GM23338 (cell line): ENCODE measurements around the gene TMEM9. TPM values are rescaled to one million over a fixed set of nuclear protein-coding genes. Genes with fewer than 3 reads are reported as not detected.

ENCODE experiments used
- ATAC-seq: fragments of 200-7000 bp; cut with Tn5 transposase; 3 replicates; pipeline ENCODE4 v1.9.1; 2020
- DNase-seq: peaks from one replicate; pipeline ENCODE4 v3.0.0-alpha.2; 2015; ENCODE audit warnings: low spot score
- H2AFZ ChIP-seq: fragments of 200-600 bp; sonication (generic); 2 replicates; pipeline ENCODE4 v1.8.0; 2016; ENCODE audit warnings: antibody characterized with exemption, mild to moderate bottlenecking, moderate library complexity
- H3F3A ChIP-seq: fragments of 200-600 bp; sonication (generic); replicated peaks from 2 replicates; pipeline ENCODE4 v1.8.0; 2017; ENCODE audit warnings: antibody characterized with exemption, mixed run types, low read depth
- H3K27ac ChIP-seq: fragments of 200-600 bp; sonication (generic); 2 replicates; pipeline ENCODE4 v1.6.1; 2016; ENCODE audit warnings: low read depth
- H3K27me3 ChIP-seq: fragments of 200-600 bp; sonication (generic); 2 replicates; pipeline ENCODE4 v1.8.0; 2016; ENCODE audit warnings: mild to moderate bottlenecking, mixed run types, moderate library complexity; ENCODE audit not compliant: insufficient read depth
- H3K36me3 ChIP-seq: fragments of 200-600 bp; sonication (generic); 2 replicates; pipeline ENCODE4 v1.8.0; 2016; ENCODE audit warnings: mild to moderate bottlenecking; ENCODE audit not compliant: insufficient read depth
- H3K4me1 ChIP-seq: fragments of 200-600 bp; sonication (generic); 2 replicates; pipeline ENCODE4 v1.8.0; 2016; ENCODE audit warnings: mild to moderate bottlenecking, moderate library complexity; ENCODE audit not compliant: insufficient read depth
- H3K4me2 ChIP-seq: fragments of 200-600 bp; sonication (generic); 2 replicates; pipeline ENCODE4 v1.7.1; 2017; ENCODE audit warnings: mixed run types
- H3K4me3 ChIP-seq: fragments of 200-600 bp; sonication (generic); 2 replicates; pipeline ENCODE4 v1.6.1; 2016; ENCODE audit warnings: mixed run types
- H3K79me2 ChIP-seq: fragments of 200-600 bp; sonication (generic); replicated peaks from 2 replicates; pipeline ENCODE4 v1.8.0; 2017; ENCODE audit warnings: mild to moderate bottlenecking; ENCODE audit not compliant: insufficient read depth
- H3K9me2 ChIP-seq: fragments of 200-600 bp; sonication (generic); 2 replicates; pipeline ENCODE4 v1.8.0; 2017; ENCODE audit not compliant: insufficient read depth
- H4K20me1 ChIP-seq: fragments of 200-600 bp; sonication (generic); replicated peaks from 2 replicates; pipeline ENCODE4 v1.8.0; 2017; ENCODE audit warnings: mild to moderate bottlenecking; ENCODE audit not compliant: insufficient read depth
- H3K27ac Mint-ChIP-seq: 2 replicates; pipeline ENCODE4 v1.8.0; 2020; ENCODE audit warnings: inconsistent platforms, mild to moderate bottlenecking, moderate library complexity, mixed read lengths
- H3K27me3 Mint-ChIP-seq: 3 replicates; pipeline ENCODE4 v1.8.0; 2022; ENCODE audit warnings: low read depth, mild to moderate bottlenecking, moderate library complexity, mixed read lengths, inconsistent platforms; ENCODE audit not compliant: insufficient read depth, poor library complexity
- H3K36me3 Mint-ChIP-seq: 3 replicates; pipeline ENCODE4 v1.8.0; 2021; ENCODE audit warnings: low read depth, mild to moderate bottlenecking, inconsistent platforms, moderate library complexity, mixed read lengths
- H3K4me1 Mint-ChIP-seq: 3 replicates; pipeline ENCODE4 v1.8.0; 2020; ENCODE audit warnings: mild to moderate bottlenecking, inconsistent platforms, mixed read lengths
- H3K4me3 Mint-ChIP-seq: 3 replicates; pipeline ENCODE4 v1.8.0; 2021; ENCODE audit warnings: moderate library complexity, mild to moderate bottlenecking, inconsistent platforms, mixed read lengths
- H3K9me3 Mint-ChIP-seq: 3 replicates; pipeline ENCODE4 v1.8.0; 2020; ENCODE audit warnings: moderate library complexity, mild to moderate bottlenecking, inconsistent platforms, mixed read lengths
- CREB1 ChIP-seq: fragments of 250-450 bp; sonication (Bioruptor Pico); IDR thresholded peaks from 2 replicates; pipeline ENCODE4 v1.5.0; 2020; ENCODE audit warnings: low read depth, mild to moderate bottlenecking, moderate library complexity
- EZH2 ChIP-seq: fragments of 200-600 bp; sonication (generic); IDR thresholded peaks from one replicate; pipeline ENCODE4 v1.8.0; 2017; ENCODE audit warnings: antibody characterized with exemption, mild to moderate bottlenecking, low read depth; ENCODE audit not compliant: unreplicated experiment
- EZH2phosphoT487 ChIP-seq: fragments of 200-600 bp; sonication (generic); IDR thresholded peaks from one replicate; pipeline ENCODE4 v1.8.1; 2018; ENCODE audit warnings: antibody characterized with exemption; ENCODE audit not compliant: unreplicated experiment
- NANOG ChIP-seq: IDR thresholded peaks from 2 replicates; pipeline ENCODE4 v1.6.1; 2016; ENCODE audit warnings: antibody characterized with exemption, borderline replicate concordance
- STAT1 ChIP-seq: IDR thresholded peaks from one replicate; pipeline ENCODE4 v1.6.1; 2016; ENCODE audit warnings: antibody characterized with exemption; ENCODE audit not compliant: unreplicated experiment
- ZNF114 ChIP-seq: fragments of 250-450 bp; sonication (Bioruptor Pico); IDR thresholded peaks from 2 replicates; pipeline ENCODE4 v1.5.0; 2020; ENCODE audit warnings: mild to moderate bottlenecking, moderate library complexity
- polyA plus RNA-seq: library from polyadenylated mRNA; unstranded; fragments of >200 nt; fragmentation: Nextera tagmentation; extraction: Ambion mirVana; gene quantifications from 2 replicates; pipeline ENCODE4 v1.2.1, GENCODE V29; 2016
- total RNA-seq: library from RNA; depleted of rRNA; stranded (reverse); fragments of >200 nt; shearing (Covaris generic); gene quantifications from 2 replicates; pipeline ENCODE4 v1.2.3, GENCODE V29; 2014
- TF ChIP-seq, protein P1 (sequence below): IDR thresholded peaks from one replicate; pipeline ENCODE4 v1.6.1; 2018; ENCODE audit warnings: antibody characterized with exemption; ENCODE audit not compliant: unreplicated experiment
- TF ChIP-seq, protein P2 (sequence below): fragments of 250-450 bp; sonication (Bioruptor Pico); IDR thresholded peaks from 2 replicates; pipeline ENCODE4 v1.5.0; 2020; ENCODE audit warnings: mild to moderate bottlenecking, moderate library complexity

The TMEM9 gene
- total and polyA plus RNA-seq, 2 experiments from 2014 or later, result 78.6 to 147 TPM

DNA sequence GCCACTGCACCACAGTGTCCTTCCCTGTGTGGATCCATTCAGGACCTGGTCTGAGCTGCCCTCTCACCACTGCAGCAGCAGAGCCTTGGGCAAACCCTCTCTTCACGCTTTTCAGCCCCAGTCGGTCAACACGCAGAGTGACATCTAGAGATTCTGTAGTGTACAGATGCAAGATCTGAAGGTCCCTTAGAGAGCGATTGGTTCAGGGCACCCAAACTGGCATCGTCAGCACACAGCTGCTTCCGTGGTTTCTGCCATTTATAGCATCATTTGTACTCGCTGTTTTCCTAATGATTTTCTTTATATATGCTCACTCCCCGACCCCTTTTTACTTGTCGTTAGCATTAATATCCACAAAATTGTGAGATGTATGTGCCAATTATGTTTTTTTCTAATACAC, 25.8 kb downstream of the TMEM9 start:
- Mint-ChIP-seq H3K4me1 (peaks cover 11% of the 10 kb centered on the region), H3K36me3 (peaks cover 7% of the 10 kb centered on the region), H3K4me3 (no peak overlapping the region), H3K27me3 (peaks cover 22% of the 10 kb centered on the region), H3K27ac (no peak overlapping the region), H3K9me3 (no peaks in the 10 kb centered on the region; the same call in 2 of the 3 replicates)
- DNase-seq (no peak), ATAC-seq (no peak)
- no peaks in the 10 kb centered on the region for H3K36me3 ChIP-seq
- no peaks in the 10 kb centered on the region for H3K9me2 ChIP-seq
- H3F3A ChIP-seq, result no peaks in the 10 kb centered on the region
- no peak for TF ChIP-seq EZH2
- TF ChIP-seq, protein P1, sequence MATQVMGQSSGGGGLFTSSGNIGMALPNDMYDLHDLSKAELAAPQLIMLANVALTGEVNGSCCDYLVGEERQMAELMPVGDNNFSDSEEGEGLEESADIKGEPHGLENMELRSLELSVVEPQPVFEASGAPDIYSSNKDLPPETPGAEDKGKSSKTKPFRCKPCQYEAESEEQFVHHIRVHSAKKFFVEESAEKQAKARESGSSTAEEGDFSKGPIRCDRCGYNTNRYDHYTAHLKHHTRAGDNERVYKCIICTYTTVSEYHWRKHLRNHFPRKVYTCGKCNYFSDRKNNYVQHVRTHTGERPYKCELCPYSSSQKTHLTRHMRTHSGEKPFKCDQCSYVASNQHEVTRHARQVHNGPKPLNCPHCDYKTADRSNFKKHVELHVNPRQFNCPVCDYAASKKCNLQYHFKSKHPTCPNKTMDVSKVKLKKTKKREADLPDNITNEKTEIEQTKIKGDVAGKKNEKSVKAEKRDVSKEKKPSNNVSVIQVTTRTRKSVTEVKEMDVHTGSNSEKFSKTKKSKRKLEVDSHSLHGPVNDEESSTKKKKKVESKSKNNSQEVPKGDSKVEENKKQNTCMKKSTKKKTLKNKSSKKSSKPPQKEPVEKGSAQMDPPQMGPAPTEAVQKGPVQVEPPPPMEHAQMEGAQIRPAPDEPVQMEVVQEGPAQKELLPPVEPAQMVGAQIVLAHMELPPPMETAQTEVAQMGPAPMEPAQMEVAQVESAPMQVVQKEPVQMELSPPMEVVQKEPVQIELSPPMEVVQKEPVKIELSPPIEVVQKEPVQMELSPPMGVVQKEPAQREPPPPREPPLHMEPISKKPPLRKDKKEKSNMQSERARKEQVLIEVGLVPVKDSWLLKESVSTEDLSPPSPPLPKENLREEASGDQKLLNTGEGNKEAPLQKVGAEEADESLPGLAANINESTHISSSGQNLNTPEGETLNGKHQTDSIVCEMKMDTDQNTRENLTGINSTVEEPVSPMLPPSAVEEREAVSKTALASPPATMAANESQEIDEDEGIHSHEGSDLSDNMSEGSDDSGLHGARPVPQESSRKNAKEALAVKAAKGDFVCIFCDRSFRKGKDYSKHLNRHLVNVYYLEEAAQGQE, result no peak
- H3K4me3 ChIP-seq, result no peak overlapping the region
- H4K20me1 ChIP-seq, result no peaks in the 10 kb centered on the region
- no peak overlapping the region for H3K4me2 ChIP-seq
- no peak overlapping the region for H2AFZ ChIP-seq
- H3K27ac ChIP-seq, result no peak overlapping the region
- peaks cover 8% of the 10 kb centered on the region; the same call in 1 of the 2 replicates for H3K4me1 ChIP-seq
- no peaks in the 10 kb centered on the region for H3K79me2 ChIP-seq
- H3K27me3 ChIP-seq, result no peaks in the 10 kb centered on the region

DNA sequence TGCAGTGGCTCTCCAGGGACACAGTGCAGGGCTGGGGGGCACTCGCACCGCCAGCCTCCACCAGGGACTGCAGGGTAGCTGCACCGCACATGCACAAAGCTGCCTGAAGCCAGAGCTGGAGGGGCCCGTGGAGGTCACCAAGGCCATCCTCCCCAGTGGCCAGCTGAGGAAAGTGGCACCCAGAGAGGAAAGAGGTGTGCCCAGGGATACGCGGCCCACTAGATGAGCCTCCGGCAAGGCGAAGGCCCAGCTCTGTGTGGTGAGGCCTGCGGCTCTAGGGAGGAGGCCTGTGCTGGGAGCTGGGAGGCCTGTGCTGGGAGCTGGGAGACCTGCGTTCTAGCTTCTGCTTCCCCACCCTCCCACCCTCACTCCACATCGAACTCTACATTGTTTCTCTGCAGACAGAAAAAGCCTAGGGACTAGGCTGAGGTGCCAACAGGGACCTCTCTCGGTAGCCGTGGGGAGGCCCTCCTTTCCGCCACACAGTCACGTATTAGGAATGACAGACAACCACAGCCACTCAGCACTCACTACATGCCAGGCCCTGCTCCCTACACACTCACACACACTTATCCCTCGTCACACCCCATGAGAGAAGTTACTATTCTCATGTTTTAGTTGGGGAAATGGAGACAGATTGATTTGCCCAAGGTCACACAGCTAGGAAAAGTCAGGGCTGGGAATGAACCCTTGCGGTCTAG, 26.4 kb downstream of the TMEM9 start:
- TF ChIP-seq, protein P2, sequence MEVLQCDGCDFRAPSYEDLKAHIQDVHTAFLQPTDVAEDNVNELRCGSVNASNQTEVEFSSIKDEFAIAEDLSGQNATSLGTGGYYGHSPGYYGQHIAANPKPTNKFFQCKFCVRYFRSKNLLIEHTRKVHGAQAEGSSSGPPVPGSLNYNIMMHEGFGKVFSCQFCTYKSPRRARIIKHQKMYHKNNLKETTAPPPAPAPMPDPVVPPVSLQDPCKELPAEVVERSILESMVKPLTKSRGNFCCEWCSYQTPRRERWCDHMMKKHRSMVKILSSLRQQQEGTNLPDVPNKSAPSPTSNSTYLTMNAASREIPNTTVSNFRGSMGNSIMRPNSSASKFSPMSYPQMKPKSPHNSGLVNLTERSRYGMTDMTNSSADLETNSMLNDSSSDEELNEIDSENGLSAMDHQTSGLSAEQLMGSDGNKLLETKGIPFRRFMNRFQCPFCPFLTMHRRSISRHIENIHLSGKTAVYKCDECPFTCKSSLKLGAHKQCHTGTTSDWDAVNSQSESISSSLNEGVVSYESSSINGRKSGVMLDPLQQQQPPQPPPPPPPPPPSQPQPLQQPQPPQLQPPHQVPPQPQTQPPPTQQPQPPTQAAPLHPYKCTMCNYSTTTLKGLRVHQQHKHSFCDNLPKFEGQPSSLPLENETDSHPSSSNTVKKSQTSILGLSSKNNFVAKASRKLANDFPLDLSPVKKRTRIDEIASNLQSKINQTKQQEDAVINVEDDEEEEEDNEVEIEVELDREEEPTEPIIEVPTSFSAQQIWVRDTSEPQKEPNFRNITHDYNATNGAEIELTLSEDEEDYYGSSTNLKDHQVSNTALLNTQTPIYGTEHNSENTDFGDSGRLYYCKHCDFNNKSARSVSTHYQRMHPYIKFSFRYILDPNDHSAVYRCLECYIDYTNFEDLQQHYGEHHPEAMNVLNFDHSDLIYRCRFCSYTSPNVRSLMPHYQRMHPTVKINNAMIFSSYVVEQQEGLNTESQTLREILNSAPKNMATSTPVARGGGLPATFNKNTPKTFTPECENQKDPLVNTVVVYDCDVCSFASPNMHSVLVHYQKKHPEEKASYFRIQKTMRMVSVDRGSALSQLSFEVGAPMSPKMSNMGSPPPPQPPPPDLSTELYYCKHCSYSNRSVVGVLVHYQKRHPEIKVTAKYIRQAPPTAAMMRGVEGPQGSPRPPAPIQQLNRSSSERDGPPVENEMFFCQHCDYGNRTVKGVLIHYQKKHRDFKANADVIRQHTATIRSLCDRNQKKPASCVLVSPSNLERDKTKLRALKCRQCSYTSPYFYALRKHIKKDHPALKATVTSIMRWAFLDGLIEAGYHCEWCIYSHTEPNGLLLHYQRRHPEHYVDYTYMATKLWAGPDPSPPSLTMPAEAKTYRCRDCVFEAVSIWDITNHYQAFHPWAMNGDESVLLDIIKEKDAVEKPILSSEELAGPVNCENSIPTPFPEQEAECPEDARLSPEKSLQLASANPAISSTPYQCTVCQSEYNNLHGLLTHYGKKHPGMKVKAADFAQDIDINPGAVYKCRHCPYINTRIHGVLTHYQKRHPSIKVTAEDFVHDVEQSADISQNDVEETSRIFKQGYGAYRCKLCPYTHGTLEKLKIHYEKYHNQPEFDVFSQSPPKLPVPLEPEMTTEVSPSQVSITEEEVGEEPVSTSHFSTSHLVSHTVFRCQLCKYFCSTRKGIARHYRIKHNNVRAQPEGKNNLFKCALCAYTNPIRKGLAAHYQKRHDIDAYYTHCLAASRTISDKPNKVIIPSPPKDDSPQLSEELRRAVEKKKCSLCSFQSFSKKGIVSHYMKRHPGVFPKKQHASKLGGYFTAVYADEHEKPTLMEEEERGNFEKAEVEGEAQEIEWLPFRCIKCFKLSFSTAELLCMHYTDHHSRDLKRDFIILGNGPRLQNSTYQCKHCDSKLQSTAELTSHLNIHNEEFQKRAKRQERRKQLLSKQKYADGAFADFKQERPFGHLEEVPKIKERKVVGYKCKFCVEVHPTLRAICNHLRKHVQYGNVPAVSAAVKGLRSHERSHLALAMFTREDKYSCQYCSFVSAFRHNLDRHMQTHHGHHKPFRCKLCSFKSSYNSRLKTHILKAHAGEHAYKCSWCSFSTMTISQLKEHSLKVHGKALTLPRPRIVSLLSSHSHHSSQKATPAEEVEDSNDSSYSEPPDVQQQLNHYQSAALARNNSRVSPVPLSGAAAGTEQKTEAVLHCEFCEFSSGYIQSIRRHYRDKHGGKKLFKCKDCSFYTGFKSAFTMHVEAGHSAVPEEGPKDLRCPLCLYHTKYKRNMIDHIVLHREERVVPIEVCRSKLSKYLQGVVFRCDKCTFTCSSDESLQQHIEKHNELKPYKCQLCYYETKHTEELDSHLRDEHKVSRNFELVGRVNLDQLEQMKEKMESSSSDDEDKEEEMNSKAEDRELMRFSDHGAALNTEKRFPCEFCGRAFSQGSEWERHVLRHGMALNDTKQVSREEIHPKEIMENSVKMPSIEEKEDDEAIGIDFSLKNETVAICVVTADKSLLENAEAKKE (CRISPR knock-in tag), result no peak
- TF ChIP-seq EZH2phosphoT487 (no peak), STAT1 (no peak), ZNF114 (CRISPR knock-in tag) (no peak), CREB1 (CRISPR knock-in tag) (no peak), NANOG (no peak)
- Mint-ChIP-seq H3K27me3 (peaks cover 22% of the 10 kb centered on the region), H3K4me1 (peaks cover 11% of the 10 kb centered on the region), H3K36me3 (peaks cover 4% of the 10 kb centered on the region), H3K27ac (no peak overlapping the region), H3K4me3 (no peak overlapping the region), H3K9me3 (no peaks in the 10 kb centered on the region; the same call in 2 of the 3 replicates)
- Histone ChIP-seq H4K20me1 (no peaks in the 10 kb centered on the region), H3K27me3 (no peaks in the 10 kb centered on the region), H3F3A (no peaks in the 10 kb centered on the region), H3K36me3 (no peaks in the 10 kb centered on the region), H2AFZ (peak overlapping the region; percentile 8; the same call in 1 of the 2 replicates), H3K4me1 (peaks cover 8% of the 10 kb centered on the region; the same call in 1 of the 2 replicates), H3K9me2 (no peaks in the 10 kb centered on the region), H3K4me2 (no peak overlapping the region), H3K4me3 (no peak overlapping the region), H3K79me2 (no peaks in the 10 kb centered on the region), H3K27ac (no peak overlapping the region)
- ATAC-seq, result peak; percentile 16
- no peak for DNase-seq
